NB4 (cell line): ENCODE measurements around the gene APOBEC4.
A peak's percentile ranks its signal among the peaks of the same experiment; 100 is the strongest.

Source experiments
- DNase-seq: peaks from one replicate; pipeline ENCODE4 v3.0.0; 2010; ENCODE audit warnings: low read depth
- H3K4me3 ChIP-seq: one replicate; pipeline ENCODE4 v1.5.1; 2011; ENCODE audit warnings: mild to moderate bottlenecking, low read depth, low read length, moderate library complexity
- CTCF ChIP-seq: IDR thresholded peaks from one replicate; pipeline ENCODE4 v1.5.1; 2012; ENCODE audit warnings: low read depth, low read length
- MAX ChIP-seq: IDR thresholded peaks from 2 replicates; pipeline ENCODE4 v1.6.1; 2011; ENCODE audit warnings: low read depth, low read length
- MYC ChIP-seq: IDR thresholded peaks from 2 replicates; pipeline ENCODE4 v1.6.1; 2011; ENCODE audit warnings: low read depth, low read length
- POLR2A ChIP-seq: IDR thresholded peaks from 2 replicates; pipeline ENCODE4 v1.6.1; 2011; ENCODE audit warnings: mild to moderate bottlenecking; ENCODE audit not compliant: insufficient read length; ENCODE audit errors: extremely low read depth

APOBEC4 gene

GRCh38 chr1:183653876-183654451 is 848 bp upstream of the APOBEC4 start:
- TF ChIP-seq CTCF (no peak), POLR2A (no peak), MYC (no peak), MAX (no peak)
- no peak for DNase-seq
- H3K4me3 ChIP-seq = no peak overlapping the region

DNA sequence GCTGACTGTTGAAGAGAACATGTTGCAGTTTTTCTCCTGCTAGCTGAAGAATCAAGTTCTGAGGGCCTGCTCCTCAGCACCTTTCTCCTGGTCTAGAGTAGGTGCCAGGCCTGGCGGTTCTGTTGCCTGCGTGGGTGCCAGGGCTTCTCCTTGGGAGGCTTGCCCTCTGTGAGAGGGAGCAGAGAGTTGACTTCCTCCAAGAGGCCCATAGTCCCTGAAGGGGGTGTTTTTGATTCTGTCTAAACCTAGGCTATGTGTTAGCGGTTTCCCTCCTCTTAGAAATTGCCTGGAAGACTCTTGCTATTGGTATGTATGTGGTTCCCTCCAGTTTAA is 312 bp upstream of the APOBEC4 start:
- H3K4me3 ChIP-seq = no peak overlapping the region
- TF ChIP-seq CTCF (no peak), MAX (no peak), MYC (no peak), POLR2A (no peak)
- no peak for DNase-seq

- H3K4me3 ChIP-seq = no peak overlapping the region
- DNase-seq = no peak
- TF ChIP-seq CTCF (no peak), MYC (no peak), MAX (no peak), POLR2A (no peak)
These were observed 1.0 kb downstream of the APOBEC4 start for GRCh38 chr1:183652107-183652506.

DNA sequence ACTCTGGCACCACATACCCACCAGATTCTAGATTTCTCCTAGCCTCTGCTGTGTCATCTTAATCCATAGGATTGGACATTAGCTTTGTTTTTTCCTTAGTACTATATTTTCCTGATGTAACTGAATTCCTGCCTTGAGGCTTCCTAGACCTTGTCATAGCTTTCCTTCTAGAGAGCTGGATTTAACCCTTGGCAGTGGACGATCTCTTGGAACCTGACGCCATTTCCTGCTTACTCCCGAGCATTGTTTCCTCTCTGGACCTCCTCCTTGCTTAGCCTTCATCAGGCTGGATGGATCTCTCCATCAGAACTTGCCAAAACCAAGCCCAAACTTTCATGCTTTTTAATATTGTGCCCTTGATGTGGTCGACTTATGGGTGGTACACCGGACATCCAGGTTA is 1.5 kb downstream of the APOBEC4 start:
- DNase-seq = no peak
- H3K4me3 ChIP-seq = no peak overlapping the region
- TF ChIP-seq POLR2A (no peak), MYC (no peak), MAX (no peak), CTCF (no peak)

DNA sequence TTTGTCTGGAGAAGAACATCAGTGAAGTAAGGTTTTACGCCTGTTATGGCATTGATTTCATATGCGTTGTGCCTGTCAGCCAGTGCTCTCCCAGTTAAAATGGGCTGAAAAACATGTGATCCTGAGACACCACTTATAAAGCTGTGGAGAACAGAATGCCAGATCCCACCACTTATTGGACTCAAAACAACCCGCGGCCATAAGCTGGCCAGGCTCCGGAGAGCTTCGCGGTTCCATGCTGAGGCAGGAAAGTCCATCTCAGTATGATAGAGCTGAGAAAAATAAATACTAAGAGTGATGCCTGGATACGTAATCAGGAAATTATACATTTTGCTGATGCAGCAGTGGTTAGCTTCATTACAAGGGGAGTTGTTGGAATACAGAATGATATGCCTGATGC is 5.1 kb downstream of the APOBEC4 start:
- H3K4me3 ChIP-seq = no peak overlapping the region
- DNase-seq = no peak
- TF ChIP-seq MAX = no peak
- no peak for TF ChIP-seq CTCF
- no peak for TF ChIP-seq POLR2A
- no peak for TF ChIP-seq MYC

- no peak for TF ChIP-seq MYC
- TF ChIP-seq CTCF = no peak
- no peak for TF ChIP-seq POLR2A
- TF ChIP-seq MAX = no peak
- peak; percentile 19 for DNase-seq
- H3K4me3 ChIP-seq = no peak overlapping the region
These were observed 6.3 kb downstream of the APOBEC4 start for GRCh38 chr1:183646776-183647175.
